ENCODE measurements around the gene RPS6KA5.
"Not testable (repeated sequence)": the region's sequence is repeated elsewhere in the genome, so short reads cannot be mapped to it uniquely, and the experiment has no call there.

Gene RPS6KA5

GRCh38 chr14:91063119-91063518 is 2.7 kb upstream of the RPS6KA5 start:
- no peak for DNase-seq

- DNase-seq, result no peak
Measured at GRCh38 chr14:91062600-91062999, 2.2 kb upstream of the RPS6KA5 start.

- no peak for DNase-seq
Measured at GRCh38 chr14:91061056-91061887, 831 bp upstream of the RPS6KA5 start.

- peak; percentile 50 to 58 for DNase-seq
Measured at GRCh38 chr14:91059576-91060350, 678 bp downstream of the RPS6KA5 start.

GRCh38 chr14:91058042-91058581 is 2.3 kb downstream of the RPS6KA5 start:
- DNase-seq, result no peak

- DNase-seq, result no peak
Measured at GRCh38 chr14:91056361-91056760, 4.1 kb downstream of the RPS6KA5 start.

- DNase-seq, result no peak
Measured at GRCh38 chr14:91055016-91055415, 5.4 kb downstream of the RPS6KA5 start.

- no peak for DNase-seq
Measured at GRCh38 chr14:91048676-91049075, 11.8 kb downstream of the RPS6KA5 start.

GRCh38 chr14:91048265-91048664 is 12.2 kb downstream of the RPS6KA5 start:
- DNase-seq, result no peak

- DNase-seq, result no peak
Measured at GRCh38 chr14:91047174-91047753, 13.2 kb downstream of the RPS6KA5 start.

- DNase-seq, result no peak
Measured at GRCh38 chr14:91046488-91047072, 13.9 kb downstream of the RPS6KA5 start.

GRCh38 chr14:91041450-91041849 is 19.0 kb downstream of the RPS6KA5 start:
- DNase-seq, result no peak

- no peak for DNase-seq
Measured at GRCh38 chr14:91040545-91040944, 19.9 kb downstream of the RPS6KA5 start.

GRCh38 chr14:91038439-91038838 is 22.0 kb downstream of the RPS6KA5 start:
- DNase-seq, result no peak

- no peak for DNase-seq
Measured at GRCh38 chr14:91036741-91037469, 23.5 kb downstream of the RPS6KA5 start.

GRCh38 chr14:91035855-91036254 is 24.6 kb downstream of the RPS6KA5 start:
- no peak for DNase-seq

- DNase-seq, result not testable (repeated sequence)
Measured at GRCh38 chr14:91034379-91034778, 26.1 kb downstream of the RPS6KA5 start.

GRCh38 chr14:91032248-91032647 is 28.2 kb downstream of the RPS6KA5 start:
- DNase-seq, result no peak

GRCh38 chr14:91031666-91032065 is 28.8 kb downstream of the RPS6KA5 start:
- DNase-seq, result no peak

- no peak for DNase-seq
Measured at GRCh38 chr14:91029456-91030217, 30.8 kb downstream of the RPS6KA5 start.

GRCh38 chr14:91027561-91027960 is 32.9 kb downstream of the RPS6KA5 start:
- no peak for DNase-seq

- DNase-seq, result peak; percentile 1 to 14
Measured at GRCh38 chr14:91022622-91023028, 37.8 kb downstream of the RPS6KA5 start.

Data from activated CD4-positive, alpha-beta T cell treated with anti-CD3 and anti-CD28 coated beads, Interleukin-2, amount 50 U/mL, for 4 hours (primary cell).